ENCODE data around the gene HHAT. TPM values are rescaled to one million over a fixed set of nuclear protein-coding genes. Genes with fewer than 3 reads are reported as not detected.

The HHAT gene
- polyA plus RNA-seq, 3 donors: 1.1 to 1.6 (median 1.5) TPM

- Histone ChIP-seq H3K27me3 (ENCODE audit: control insufficient read depth in 2 of 2, insufficient read depth in 2 of 2, low read length in 2 of 2) (no peaks in the 10 kb centered on the region), H2AFZ (ENCODE audit: insufficient read depth, low read depth, low read length, poor library complexity, severe bottlenecking) (no peak overlapping the region), H3K4me3 (replicated peaks in 1 of 3; ENCODE audit: low read depth in 2 of 3, low read length in 3 of 3) (no peak overlapping the region), H3K79me2 (ENCODE audit: insufficient read depth, low read length) (no peaks in the 10 kb centered on the region), H3K27ac (ENCODE audit: low read depth in 1 of 2, low read length in 2 of 2) (no peak overlapping the region), H3K9ac (ENCODE audit: insufficient read depth, low read length, poor library complexity, severe bottlenecking) (no peak overlapping the region), H4K20me1 (ENCODE audit: insufficient read depth, low read length) (no peaks in the 10 kb centered on the region), H3K4me1 (ENCODE audit: control insufficient read depth in 1 of 2, insufficient read depth in 2 of 2, low read length in 2 of 2) (peaks cover 0 to 5% of the 10 kb centered on the region in 2 donors), H3K4me2 (replicated peaks; ENCODE audit: extremely low read depth, low read length, poor library complexity, severe bottlenecking) (no peak overlapping the region), H3K9me3 (replicated peaks in 1 of 2; ENCODE audit: control insufficient read depth in 1 of 2, insufficient read depth in 1 of 2, low read length in 2 of 2) (no peaks in the 10 kb centered on the region), H3K36me3 (replicated peaks in 1 of 2; ENCODE audit: control insufficient read depth in 1 of 2, insufficient read depth in 2 of 2, low read length in 2 of 2) (no peaks in the 10 kb centered on the region)
- no peak for TF ChIP-seq CTCF (IDR thresholded peaks at IDR 0.05)
- intact Hi-C loops (cut with micrococcal nuclease): no loop called here
- Mint-ChIP-seq H3K27ac (no peak overlapping the region), H3K9me3 (peaks cover 0 to 3% (median 0%) of the 10 kb centered on the region in 7 donors), H3K4me3 (no peak overlapping the region), H3K36me3 (no peaks in the 10 kb centered on the region), H3K4me1 (peaks cover 16% of the 10 kb centered on the region), H3K27me3 (ENCODE audit: low read depth in 3 of 3) (peaks cover 0 to 2% (median 0%) of the 10 kb centered on the region in 3 donors)
- no peak for DNase-seq
- 100% methylated on average over 1 of the region's 3 CpGs for WGBS (ENCODE audit: insufficient coverage)
Measured at GRCh38 chr1:210685295-210685650, 356.6 kb downstream of the HHAT start.

- DNase-seq: no peak
- intact Hi-C loops (cut with micrococcal nuclease): no loop called here
- no peaks in the 10 kb centered on the region for H3K4me1 ChIP-seq (ENCODE audit: control insufficient read depth in 1 of 2, insufficient read depth in 2 of 2, low read length in 2 of 2)
- 52% methylated on average over 2 of the region's 3 CpGs for WGBS (ENCODE audit: insufficient coverage)
- no peaks in the 10 kb centered on the region for H3K36me3 ChIP-seq (replicated peaks in 1 of 2; ENCODE audit: control insufficient read depth in 1 of 2, insufficient read depth in 2 of 2, low read length in 2 of 2)
- H3K4me3 ChIP-seq (replicated peaks in 1 of 3; ENCODE audit: low read depth in 2 of 3, low read length in 3 of 3): no peak overlapping the region
- peak overlapping the region in 1 of 7 donors; percentile 46 for H3K27ac Mint-ChIP-seq
- H4K20me1 ChIP-seq (ENCODE audit: insufficient read depth, low read length): no peaks in the 10 kb centered on the region
- no peak overlapping the region for H3K4me3 Mint-ChIP-seq
- H3K4me2 ChIP-seq (replicated peaks; ENCODE audit: extremely low read depth, low read length, poor library complexity, severe bottlenecking): no peak overlapping the region
- peaks cover 8% of the 10 kb centered on the region for H3K4me1 Mint-ChIP-seq
- H3K9me3 ChIP-seq (replicated peaks in 1 of 2; ENCODE audit: control insufficient read depth in 1 of 2, insufficient read depth in 1 of 2, low read length in 2 of 2): no peaks in the 10 kb centered on the region
- H3K27me3 Mint-ChIP-seq (ENCODE audit: low read depth in 3 of 3): peaks cover 0 to 2% (median 0%) of the 10 kb centered on the region in 3 donors
- peaks cover 0 to 3% (median 0%) of the 10 kb centered on the region in 7 donors for H3K9me3 Mint-ChIP-seq
- no peak overlapping the region for H2AFZ ChIP-seq (ENCODE audit: insufficient read depth, low read depth, low read length, poor library complexity, severe bottlenecking)
- H3K27me3 ChIP-seq (ENCODE audit: control insufficient read depth in 2 of 2, insufficient read depth in 2 of 2, low read length in 2 of 2): no peaks in the 10 kb centered on the region
- H3K79me2 ChIP-seq (ENCODE audit: insufficient read depth, low read length): no peaks in the 10 kb centered on the region
- no peak for TF ChIP-seq CTCF (IDR thresholded peaks at IDR 0.05)
- H3K36me3 Mint-ChIP-seq: no peaks in the 10 kb centered on the region
- no peak overlapping the region for H3K27ac ChIP-seq (ENCODE audit: low read depth in 1 of 2, low read length in 2 of 2)
- H3K9ac ChIP-seq (ENCODE audit: insufficient read depth, low read length, poor library complexity, severe bottlenecking): no peak overlapping the region
Measured at GRCh38 chr1:210686841-210687240, 358.1 kb downstream of the HHAT start.
